Motor neuron (in vitro differentiated cells): ENCODE results near the gene DDX47. TPM values are rescaled to one million over a fixed set of nuclear protein-coding genes. Genes with fewer than 3 reads are reported as not detected.

Source experiments
- ATAC-seq, 8 experiments: fragments of 200-7000 bp; cut with Tn5 transposase; replicated peaks in 6 of 8; 2 replicates each; pipeline ENCODE4 v1.8.0; 2021; ENCODE audit warnings: mild to moderate bottlenecking in 8 of 8, moderate library complexity in 8 of 8
- H3K27ac ChIP-seq, 2 donors: fragments of 250-450 bp; sonication (Bioruptor Pico); 2 replicates each; pipeline ENCODE4 v1.9.0; 2021; ENCODE audit warnings: antibody characterized with exemption in 2 of 2, mild to moderate bottlenecking in 2 of 2, moderate library complexity in 1 of 2
- H3K4me1 ChIP-seq, 2 donors: fragments of 250-450 bp; sonication (Bioruptor Pico); replicated peaks in 1 of 2; 2 replicates each; pipeline ENCODE4 v1.6.1; 2021; ENCODE audit warnings: antibody characterized with exemption in 2 of 2, mild to moderate bottlenecking in 2 of 2, moderate library complexity in 1 of 2
- H3K4me3 ChIP-seq, 5 donors: fragments of 250-450 bp; sonication (Bioruptor Pico); 2 replicates each; pipeline ENCODE4 v1.9.0; 2021; ENCODE audit warnings: antibody characterized with exemption in 5 of 5, mild to moderate bottlenecking in 5 of 5, moderate library complexity in 4 of 5
- WGBS, 10 experiments: fragments of 450-650 bp; shearing (Covaris generic); methylation state at CpG; one replicate each; pipeline ENCODE4 v1.0.0; 2022; 5-methylcytosine and 5-hydroxymethylcytosine counted together
- in situ Hi-C, 9 experiments: fragments of 400-800 bp; cut with MboI; loops; one replicate each; pipeline ENCODE4 v1.15.0; 2021; ENCODE audit warnings: low sequenced_read_pairs in 9 of 9, low pct_unique_long_range_greater_than_20kb in 2 of 9; ENCODE audit not compliant: unreplicated experiment in 9 of 9
- total RNA-seq, 8 experiments: library from RNA; unstranded; fragments of 300-600 nt; gene quantifications; 2 replicates each; pipeline versions ENCODE4 v1.2.3 to v1.2.4, GENCODE V29; 2022

DDX47 gene
- 10 to 100 TPM; 47.8 to 77.1 (median 61.5) TPM for total RNA-seq

- in situ Hi-C loops: no loop called here
- WGBS, 10 experiments: 0 to 38% (median 2%) methylated on average over 2 to 24 of the region's 35 CpGs
Measured at GRCh38 chr12:12813120-12814101, at the start of gene DDX47. DDX47 (plus strand) TSS chr12:12813346; CDS start chr12:12813368, 22 bp downstream.

GRCh38 chr12:12764824-12765223 lies 48.3 kb upstream of the DDX47 start:
- Histone ChIP-seq H3K4me1 (no peaks in the 10 kb centered on the region), H3K4me3 (no peak overlapping the region), H3K27ac (no peak overlapping the region)
- in situ Hi-C loops: no loop called here
- ATAC-seq: no peak

More at GRCh38 chr12:12813120-12814101, at the start of gene DDX47:
- Histone ChIP-seq H3K27ac (peak within 1 kb of the TSS; percentile 89 to 96), H3K4me1 (peaks cover 8 to 12% of the 10 kb centered on the region in 2 donors), H3K4me3 (peak within 1 kb of the TSS; percentile 53 to 96 (median 75))
- ATAC-seq: peak; percentile 94 to 99 (median 98)

- ATAC-seq: no peak
- Histone ChIP-seq H3K27ac (no peak overlapping the region), H3K4me1 (no peaks in the 10 kb centered on the region), H3K4me3 (no peak overlapping the region)
- WGBS, 10 experiments: 87 to 100% (median 91%) methylated on average over 2 to 6 of the region's 6 CpGs
- in situ Hi-C loops: no loop called here
Measured at GRCh38 chr12:12770262-12770661, 42.9 kb upstream of the DDX47 start.

- no peak overlapping the region for H3K4me3 ChIP-seq
- ATAC-seq: no peak
- 38 to 100% (median 82%) methylated on average over 1 to 3 of the region's 3 CpGs for WGBS, 10 experiments
- no peak overlapping the region for H3K27ac ChIP-seq
- in situ Hi-C loops: no loop called here
- H3K4me1 ChIP-seq: no peaks in the 10 kb centered on the region
Measured at GRCh38 chr12:12774791-12775190, 38.4 kb upstream of the DDX47 start.

- in situ Hi-C loops: no loop called here
- WGBS, 10 experiments: 29 to 89% (median 79%) methylated on average over 2 to 5 of the region's 5 CpGs
- peak in 2 of 8 experiments; percentile 24 to 71 for ATAC-seq
Measured at GRCh38 chr12:12776261-12776660, 36.9 kb upstream of the DDX47 start.

GRCh38 chr12:12777092-12777491 lies 36.1 kb upstream of the DDX47 start:
- no peak overlapping the region for H3K4me3 ChIP-seq
- H3K4me1 ChIP-seq: no peaks in the 10 kb centered on the region
- no peak overlapping the region for H3K27ac ChIP-seq
- WGBS, 10 experiments: 33 to 95% (median 70%) methylated on average over 2 to 3 of the region's 3 CpGs; no CpG with 5 or more reads in 3 of the 10 experiments
- in situ Hi-C loops: no loop called here
- ATAC-seq: no peak

More at GRCh38 chr12:12776261-12776660, 36.9 kb upstream of the DDX47 start:
- H3K27ac ChIP-seq: no peak overlapping the region
- H3K4me3 ChIP-seq: no peak overlapping the region
- no peaks in the 10 kb centered on the region for H3K4me1 ChIP-seq

- 60 to 100% (median 88%) methylated on average over 1 to 2 of the region's 2 CpGs; no CpG with 5 or more reads in 5 of the 10 experiments for WGBS, 10 experiments
- ATAC-seq: no peak
- Histone ChIP-seq H3K4me1 (no peaks in the 10 kb centered on the region), H3K27ac (no peak overlapping the region), H3K4me3 (no peak overlapping the region)
- in situ Hi-C loops: no loop called here
Measured at GRCh38 chr12:12779007-12779406, 34.1 kb upstream of the DDX47 start.

GRCh38 chr12:12779529-12779928 lies 33.6 kb upstream of the DDX47 start:
- Histone ChIP-seq H3K4me1 (no peaks in the 10 kb centered on the region), H3K27ac (no peak overlapping the region), H3K4me3 (no peak overlapping the region)
- ATAC-seq: peak in 6 of 8 experiments; percentile 19 to 78 (median 66)
- in situ Hi-C loops: no loop called here
- whole genome bisulfite sequencing, 10 experiments: 0 to 86% (median 40%) methylated on average over 1 to 3 of the region's 3 CpGs; no CpG with 5 or more reads in 1 of the 10 experiments

- no peak for ATAC-seq
- peaks cover 15 to 18% of the 10 kb centered on the region in 2 donors for H3K4me1 ChIP-seq
- in situ Hi-C loops: no loop called here
- WGBS, 10 experiments: 90 to 100% (median 100%) methylated on average over 2 of the region's 2 CpGs; no CpG with 5 or more reads in 4 of the 10 experiments
- no peak overlapping the region for H3K27ac ChIP-seq
- no peak overlapping the region for H3K4me3 ChIP-seq
Measured at GRCh38 chr12:12784116-12784515, 29.0 kb upstream of the DDX47 start.

- H3K4me3 ChIP-seq: peak within 1 kb of the TSS; percentile 16 to 26 (median 22)
Measured at GRCh38 chr12:12784911-12785814, 28.0 kb upstream of the DDX47 start, which contains the start of gene APOLD1. APOLD1 (plus strand) TSS chr12:12785659; CDS start chr12:12785692, 33 bp downstream.

GRCh38 chr12:12786351-12786705 lies 26.8 kb upstream of the DDX47 start:
- H3K27ac ChIP-seq: no peak overlapping the region
- in situ Hi-C loops: no loop called here

More at GRCh38 chr12:12784911-12785814, 28.0 kb upstream of the DDX47 start, which contains the start of gene APOLD1:
- peak in 1 of 8 experiments; percentile 17 for ATAC-seq
- in situ Hi-C loops: no loop called here
- H3K27ac ChIP-seq: no peak within 1 kb of the TSS
- H3K4me1 ChIP-seq: peaks cover 15 to 18% of the 10 kb centered on the region in 2 donors
- WGBS, 10 experiments: 42 to 99% (median 67%) methylated on average over 1 to 14 of the region's 14 CpGs; no CpG with 5 or more reads in 1 of the 10 experiments

GRCh38 chr12:12786706-12787601 lies 26.2 kb upstream of the DDX47 start:
- Histone ChIP-seq H3K4me3 (peak overlapping the region; percentile 16 to 26 (median 22)), H3K4me1 (peaks cover 26 to 29% of the 10 kb centered on the region in 2 donors), H3K27ac (peak overlapping the region; percentile 70 to 71)
- peak; percentile 86 to 95 (median 92) for ATAC-seq
- in situ Hi-C loops: no loop called here
- 0 to 100% (median 68%) methylated on average over 2 to 16 of the region's 80 CpGs; no CpG with 5 or more reads in 3 of the 10 experiments for WGBS, 10 experiments

More at GRCh38 chr12:12786351-12786705, 26.8 kb upstream of the DDX47 start:
- ATAC-seq: peak in 6 of 8 experiments; percentile 1 to 35 (median 16)
- 11 to 100% (median 57%) methylated on average over 1 to 4 of the region's 4 CpGs; no CpG with 5 or more reads in 2 of the 10 experiments for WGBS, 10 experiments
- peak overlapping the region; percentile 16 to 26 (median 22) for H3K4me3 ChIP-seq
- H3K4me1 ChIP-seq: peaks cover 21 to 23% of the 10 kb centered on the region in 2 donors
